Endothelial cell of umbilical vein (primary cell): ENCODE data around the gene TSPOAP1.

Experiments
- CTCF ChIP-seq, 2 donors: IDR thresholded peaks; 1 replicate in 1 of 2; 2 replicates in 1 of 2; pipeline ENCODE4 v1.5.1; 2011; ENCODE audit warnings: low read length in 2 of 2, mild to moderate bottlenecking in 2 of 2, moderate library complexity in 2 of 2, control low read depth in 1 of 2, inconsistent platforms in 1 of 2, low read depth in 1 of 2; ENCODE audit not compliant: insufficient read depth in 1 of 2; ENCODE audit errors: extremely low read depth in 1 of 2
- EZH2 ChIP-seq: IDR thresholded peaks from 2 replicates; pipeline ENCODE4 v1.6.1; 2012; ENCODE audit warnings: borderline replicate concordance, low read depth, mild to moderate bottlenecking, moderate library complexity, low read length, inconsistent platforms; ENCODE audit not compliant: severe bottlenecking
- GATA2 ChIP-seq: IDR thresholded peaks from 2 replicates; pipeline ENCODE4 v1.7.0; 2011; ENCODE audit warnings: low read depth, mild to moderate bottlenecking, moderate library complexity, mixed read lengths, low read length; ENCODE audit not compliant: insufficient read length, insufficient read depth
- MYC ChIP-seq: IDR thresholded peaks from one replicate; pipeline ENCODE4 v1.6.1; 2011; ENCODE audit warnings: mild to moderate bottlenecking, low read depth, low read length
- POLR2A ChIP-seq: IDR thresholded peaks from 2 replicates; pipeline ENCODE4 v1.6.1; 2012; ENCODE audit warnings: low read depth, mild to moderate bottlenecking, control low read depth, low read length
- POLR2AphosphoS5 ChIP-seq: IDR thresholded peaks from 2 replicates; pipeline ENCODE4 v1.6.1; 2012; ENCODE audit warnings: low read depth, mild to moderate bottlenecking, control low read depth, low read length, moderate library complexity; ENCODE audit not compliant: insufficient read depth

- no peak for TF ChIP-seq POLR2A
- no peak for TF ChIP-seq CTCF (IDR thresholded peaks at IDR 0.05; ENCODE audit: extremely low read depth in 1 of 2, insufficient read depth in 1 of 2, low read depth in 1 of 2, low read length in 2 of 2)
- TF ChIP-seq GATA2, result no peak
- no peak for TF ChIP-seq POLR2AphosphoS5
- no peak for TF ChIP-seq EZH2
- TF ChIP-seq MYC, result no peak
Observed at GRCh38 chr17:58337600-58338453, 9.2 kb upstream of the TSPOAP1 start.
